8988T (cell line): ENCODE results near the gene SLC25A41.
"Not testable (repeated sequence)": the region's sequence is repeated elsewhere in the genome, so short reads cannot be mapped to it uniquely, and the experiment has no call there.

ENCODE experiments used
- DNase-seq: peaks from one replicate; pipeline ENCODE4 v3.0.0; 2011

Gene SLC25A41

GRCh38 chr19:6459262-6460098 lies 25.9 kb upstream of the SLC25A41 start, which contains the start of gene SLC25A23:
Gene SLC25A23, minus strand, starts transcription at chr19:6459792. Its CDS starts 164 bp downstream, at chr19:6459628.
- DNase-seq, result peak; percentile 74

- no peak for DNase-seq
Measured at GRCh38 chr19:6458695-6459261, 25.2 kb upstream of the SLC25A41 start.

GRCh38 chr19:6457958-6458694 lies 24.6 kb upstream of the SLC25A41 start:
- DNase-seq, result no peak

- no peak for DNase-seq
Measured at GRCh38 chr19:6455924-6456323, 22.4 kb upstream of the SLC25A41 start.

GRCh38 chr19:6453951-6454565 lies 20.5 kb upstream of the SLC25A41 start:
- no peak for DNase-seq

GRCh38 chr19:6452899-6453298 lies 19.3 kb upstream of the SLC25A41 start:
- no peak for DNase-seq

- DNase-seq, result no peak
Measured at GRCh38 chr19:6452223-6452614, 18.7 kb upstream of the SLC25A41 start.

GRCh38 chr19:6451583-6452222 lies 18.1 kb upstream of the SLC25A41 start:
- DNase-seq, result no peak

GRCh38 chr19:6450166-6450565 lies 16.6 kb upstream of the SLC25A41 start:
- DNase-seq, result no peak

- DNase-seq, result no peak
Measured at GRCh38 chr19:6448045-6448444, 14.5 kb upstream of the SLC25A41 start.

- no peak for DNase-seq
Measured at GRCh38 chr19:6446452-6446851, 12.9 kb upstream of the SLC25A41 start.

- no peak for DNase-seq
Measured at GRCh38 chr19:6443986-6444385, 10.4 kb upstream of the SLC25A41 start.

GRCh38 chr19:6442087-6442688 lies 8.6 kb upstream of the SLC25A41 start:
- DNase-seq, result no peak

- no peak for DNase-seq
Measured at GRCh38 chr19:6440905-6441304, 7.3 kb upstream of the SLC25A41 start.

GRCh38 chr19:6439743-6440142 lies 6.2 kb upstream of the SLC25A41 start:
- no peak for DNase-seq

GRCh38 chr19:6433165-6433564 lies 398 bp downstream of the SLC25A41 start:
- DNase-seq, result no peak

- DNase-seq, result no peak
Measured at GRCh38 chr19:6431891-6432290, 1.7 kb downstream of the SLC25A41 start.

- DNase-seq, result no peak
Measured at GRCh38 chr19:6429419-6430221, 3.9 kb downstream of the SLC25A41 start.

GRCh38 chr19:6428692-6429418 lies 4.7 kb downstream of the SLC25A41 start:
- not testable (repeated sequence) for DNase-seq

- no peak for DNase-seq
Measured at GRCh38 chr19:6427131-6427530, 6.4 kb downstream of the SLC25A41 start.
